ENCODE data around the gene PRG2. TPM values are rescaled to one million over a fixed set of nuclear protein-coding genes. Genes with fewer than 3 reads are reported as not detected.
A peak's percentile ranks its signal among the peaks of the same experiment; 100 is the strongest.

Gene PRG2
- total RNA-seq, 1 donor = not detected

- TF ChIP-seq CTCF (IDR thresholded peaks at IDR 0.05; ENCODE audit: insufficient read depth, low read length) = no peak
- H3K4me3 ChIP-seq (ENCODE audit: low read depth, low read length) = no peak overlapping the region
- no peak for DNase-seq (ENCODE audit: low read depth)
Measured at GRCh38 chr11:57432149-57432561, 41.7 kb upstream of the PRG2 start.

DNA sequence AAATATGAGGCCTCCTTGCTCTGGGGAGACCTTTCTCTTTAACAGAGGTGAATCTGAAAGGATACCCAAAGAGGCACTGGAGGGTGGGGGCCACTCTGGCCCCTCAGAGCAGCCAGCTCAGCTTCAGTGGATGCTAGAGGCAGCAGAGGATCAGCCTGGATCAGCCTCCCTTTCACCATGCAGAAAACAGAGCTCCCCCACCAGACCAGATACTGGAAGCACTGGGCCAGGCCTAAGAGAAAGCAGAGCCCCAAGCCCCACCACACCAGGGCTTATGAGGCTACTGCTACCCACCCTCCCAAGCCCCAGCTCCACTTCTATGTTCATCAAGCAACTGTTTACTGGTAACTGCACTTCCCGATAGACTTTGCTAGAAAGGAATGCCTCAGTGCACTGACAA is 40.5 kb upstream of the PRG2 start:
- no peak for DNase-seq (ENCODE audit: low read depth)
- H3K4me3 ChIP-seq (ENCODE audit: low read depth, low read length) = no peak overlapping the region
- no peak for TF ChIP-seq CTCF (IDR thresholded peaks at IDR 0.05; ENCODE audit: insufficient read depth, low read length)

- no peak overlapping the region for H3K4me3 ChIP-seq (ENCODE audit: low read depth, low read length)
- DNase-seq (ENCODE audit: low read depth) = no peak
- no peak for TF ChIP-seq CTCF (IDR thresholded peaks at IDR 0.05; ENCODE audit: insufficient read depth, low read length)
Measured at GRCh38 chr11:57429946-57430345, 39.5 kb upstream of the PRG2 start.

DNA sequence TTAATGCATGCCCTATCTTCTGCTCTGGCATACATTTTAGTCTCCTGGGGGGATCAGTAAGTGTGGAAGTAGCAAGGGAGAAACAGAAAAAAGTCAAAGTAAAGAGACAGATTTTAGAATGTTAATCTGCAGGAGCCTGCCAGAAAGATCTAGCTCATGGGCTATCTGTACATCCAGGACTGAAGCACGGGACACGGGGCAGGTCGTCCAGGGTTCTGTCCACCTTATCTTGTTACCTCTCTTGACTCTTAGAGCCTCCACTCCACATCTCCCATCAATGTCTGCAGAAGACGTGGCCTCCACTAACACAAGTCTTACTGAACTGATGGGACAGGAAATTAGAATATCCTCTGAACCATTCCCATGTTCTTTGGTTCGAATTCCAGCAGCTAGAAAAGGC is 38.2 kb upstream of the PRG2 start:
- DNase-seq (ENCODE audit: low read depth) = no peak
- H3K4me3 ChIP-seq (ENCODE audit: low read depth, low read length) = no peak overlapping the region
- TF ChIP-seq CTCF (IDR thresholded peaks at IDR 0.05; ENCODE audit: insufficient read depth, low read length) = no peak

- no peak overlapping the region for H3K4me3 ChIP-seq (ENCODE audit: low read depth, low read length)
- DNase-seq (ENCODE audit: low read depth) = peak; percentile 95
- TF ChIP-seq CTCF (IDR thresholded peaks at IDR 0.05; ENCODE audit: insufficient read depth, low read length) = no peak
Measured at GRCh38 chr11:57427727-57428082, 37.3 kb upstream of the PRG2 start.

GRCh38 chr11:57426929-57427726 is 36.7 kb upstream of the PRG2 start, which contains the start of gene SLC43A3:
SLC43A3 (minus strand) TSS chr11:57427121; CDS start chr11:57426172, 949 bp downstream.
- no peak for TF ChIP-seq CTCF (IDR thresholded peaks at IDR 0.05; ENCODE audit: insufficient read depth, low read length)
- H3K4me3 ChIP-seq (ENCODE audit: low read depth, low read length) = peak within 1 kb of the TSS; percentile 66
- DNase-seq (ENCODE audit: low read depth) = peak; percentile 97

Data from fibroblast of the aortic adventitia (primary cell).